Activated CD4-positive, alpha-beta T cell treated with anti-CD3 and anti-CD28 coated beads for 1 hour (primary cell): ENCODE results near the gene GIMAP8.

Source experiments
- DNase-seq: peaks from one replicate; pipeline ENCODE4 v3.0.0-alpha.2; 2020

GIMAP8 gene

DNA sequence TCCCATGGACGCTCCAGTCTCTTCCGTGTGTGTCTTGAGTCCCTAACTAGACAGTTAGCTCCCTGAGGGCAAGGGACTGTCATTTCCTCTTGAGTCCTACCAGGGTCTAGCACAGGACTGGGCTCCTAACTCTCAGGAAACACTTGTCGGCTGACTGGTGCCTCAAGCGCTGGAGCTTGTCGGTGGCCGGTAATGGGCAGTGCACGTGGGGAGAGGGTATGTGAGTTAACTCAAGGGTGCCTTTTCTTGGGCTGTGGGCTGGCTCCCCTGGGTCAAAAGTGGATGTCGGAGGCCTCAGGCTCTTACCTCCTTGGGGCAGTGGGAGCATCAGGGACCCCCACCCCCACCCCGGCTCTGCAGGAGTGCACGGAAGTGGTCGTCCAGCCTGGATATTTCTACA is 38.4 kb upstream of the GIMAP8 start:
- no peak for DNase-seq

GRCh38 chr7:150412518-150413488 is 37.6 kb upstream of the GIMAP8 start:
- DNase-seq: no peak

GRCh38 chr7:150413640-150414081 is 36.8 kb upstream of the GIMAP8 start:
- no peak for DNase-seq

GRCh38 chr7:150415161-150416153 is 35.0 kb upstream of the GIMAP8 start:
- DNase-seq: no peak

- DNase-seq: no peak
Measured at GRCh38 chr7:150417239-150417638, 33.2 kb upstream of the GIMAP8 start.

- no peak for DNase-seq
Measured at GRCh38 chr7:150417863-150418262, 32.6 kb upstream of the GIMAP8 start.

DNA sequence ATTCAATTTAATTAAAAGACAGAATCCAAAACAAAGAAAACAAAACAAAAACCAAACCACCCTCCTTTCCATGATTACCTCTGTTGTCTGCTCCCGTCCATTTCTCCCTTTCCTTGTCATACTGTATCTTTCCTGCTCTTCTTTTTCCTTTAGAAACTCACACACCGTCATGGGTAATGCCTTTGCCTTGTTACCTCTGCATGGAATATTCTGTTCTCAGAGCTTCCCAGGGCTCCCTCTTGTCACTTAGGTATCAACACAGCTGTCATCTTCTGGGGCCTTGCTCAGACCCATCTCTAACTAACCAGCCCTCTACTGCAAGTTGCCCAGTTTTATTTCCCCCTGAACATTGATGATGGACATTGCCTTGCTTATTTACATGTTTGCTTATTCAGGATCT is 30.2 kb upstream of the GIMAP8 start:
- DNase-seq: no peak

DNA sequence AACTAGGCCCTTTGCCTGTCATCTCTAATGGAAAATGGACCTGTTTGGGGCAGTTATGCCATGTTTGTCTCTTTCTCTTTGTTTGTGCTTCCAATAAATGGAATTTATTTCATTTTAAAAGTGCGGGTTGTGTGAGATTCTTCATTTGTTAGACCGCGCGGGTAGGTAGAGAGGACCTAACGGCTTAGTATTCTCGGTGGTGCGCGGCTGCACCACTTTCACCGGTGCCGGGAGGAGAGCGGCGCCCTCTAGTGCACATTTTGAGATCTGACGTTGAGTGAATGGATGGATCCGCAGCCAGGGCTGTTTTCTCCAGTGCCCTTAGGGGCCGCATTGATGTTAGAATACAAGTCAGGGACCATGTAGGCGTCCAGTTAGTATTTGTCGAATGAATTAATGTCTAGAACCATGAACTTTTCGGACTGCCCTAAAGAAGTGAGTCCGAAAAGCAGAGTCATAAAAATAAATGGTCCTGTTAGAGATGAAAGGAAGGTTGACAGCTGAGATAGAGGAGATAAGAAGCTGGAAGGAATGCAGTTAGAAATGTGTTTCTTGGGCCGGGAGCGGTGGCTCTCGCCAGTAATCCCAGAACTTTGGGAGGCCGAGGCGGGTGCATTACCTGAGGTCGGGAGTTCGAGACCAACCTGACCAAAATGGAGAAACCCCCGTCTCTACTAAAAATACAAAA is 29.3 kb upstream of the GIMAP8 start:
- DNase-seq: peak; percentile 78

DNA sequence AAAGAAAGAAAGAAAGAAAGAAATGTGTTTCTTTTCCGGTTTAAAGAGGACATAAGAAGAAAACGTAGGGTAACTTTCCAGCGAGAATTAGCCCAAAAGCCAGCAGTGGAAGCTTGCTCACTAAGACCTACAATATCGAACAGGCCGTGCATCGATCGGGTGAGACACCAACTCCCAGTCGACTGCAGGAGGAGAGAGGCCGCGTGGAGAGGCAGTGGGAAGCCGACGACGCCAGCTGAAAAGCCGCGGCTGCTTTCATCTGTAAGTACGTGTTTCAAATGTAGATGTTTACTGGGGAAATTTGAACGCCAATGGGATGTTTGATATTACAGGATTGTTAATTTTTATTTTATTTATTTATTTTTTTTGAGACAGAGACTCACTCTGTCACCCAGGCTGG is 28.6 kb upstream of the GIMAP8 start:
- no peak for DNase-seq

DNA sequence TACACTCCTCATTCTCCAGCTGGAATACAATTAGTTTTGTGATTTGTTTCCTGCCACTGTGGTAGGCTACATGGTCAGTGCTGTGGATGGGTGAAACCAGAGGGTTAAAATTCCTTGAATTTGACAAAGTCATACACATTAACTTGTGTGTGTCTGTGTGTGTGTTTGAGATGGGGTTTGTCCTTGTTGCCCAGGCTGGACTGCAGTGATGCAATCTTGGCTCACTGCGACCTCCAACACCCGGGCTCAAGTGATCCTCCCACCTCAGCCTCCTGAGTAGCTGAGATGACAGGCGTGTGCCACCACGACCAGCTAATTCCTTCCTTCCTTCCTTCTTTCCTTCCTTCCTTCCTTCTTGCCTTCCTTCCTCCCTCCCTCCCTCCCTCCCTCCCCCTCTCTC is 24.8 kb upstream of the GIMAP8 start:
- no peak for DNase-seq

DNA sequence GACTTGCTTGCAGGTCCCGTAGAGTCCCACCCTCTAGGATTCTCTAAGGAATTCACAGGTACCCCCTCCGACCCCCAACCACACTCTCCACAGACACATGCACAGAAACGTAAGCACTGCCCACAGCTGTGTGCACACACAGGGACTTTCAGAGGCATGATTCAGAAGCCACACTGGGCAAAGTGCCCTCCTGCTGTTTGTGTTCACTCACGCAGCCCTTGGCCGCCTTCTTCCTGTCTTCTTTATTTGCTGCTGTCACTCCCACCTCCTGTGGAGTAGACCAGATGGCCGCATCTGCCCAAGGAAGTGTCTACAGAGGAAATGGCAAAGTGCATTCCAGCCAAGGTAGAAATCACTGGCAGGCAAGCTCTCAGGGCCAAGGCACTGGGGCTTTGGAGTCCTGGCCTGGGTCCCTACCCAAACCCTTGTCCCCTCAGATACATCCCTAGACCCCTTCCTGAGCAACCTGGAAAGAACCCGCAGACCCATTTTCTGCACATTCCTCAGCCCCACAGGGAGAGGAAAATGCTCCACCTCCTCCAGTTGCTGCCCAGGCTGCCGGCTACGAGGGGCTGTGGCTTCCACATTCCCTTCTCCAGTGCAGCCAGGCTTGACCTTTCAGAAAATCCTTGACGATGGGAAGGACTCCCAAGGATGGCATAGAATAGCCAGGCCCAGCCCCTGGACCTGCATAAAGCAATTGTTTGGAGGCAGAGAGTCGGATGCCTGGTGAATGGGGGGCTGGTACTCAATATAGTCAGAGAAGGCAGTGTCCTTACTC is 21.6 kb upstream of the GIMAP8 start:
- DNase-seq: no peak

- DNase-seq: no peak
Measured at GRCh38 chr7:150429699-150430098, 20.7 kb upstream of the GIMAP8 start.

- DNase-seq: no peak
Measured at GRCh38 chr7:150430465-150431085, 19.9 kb upstream of the GIMAP8 start.

DNA sequence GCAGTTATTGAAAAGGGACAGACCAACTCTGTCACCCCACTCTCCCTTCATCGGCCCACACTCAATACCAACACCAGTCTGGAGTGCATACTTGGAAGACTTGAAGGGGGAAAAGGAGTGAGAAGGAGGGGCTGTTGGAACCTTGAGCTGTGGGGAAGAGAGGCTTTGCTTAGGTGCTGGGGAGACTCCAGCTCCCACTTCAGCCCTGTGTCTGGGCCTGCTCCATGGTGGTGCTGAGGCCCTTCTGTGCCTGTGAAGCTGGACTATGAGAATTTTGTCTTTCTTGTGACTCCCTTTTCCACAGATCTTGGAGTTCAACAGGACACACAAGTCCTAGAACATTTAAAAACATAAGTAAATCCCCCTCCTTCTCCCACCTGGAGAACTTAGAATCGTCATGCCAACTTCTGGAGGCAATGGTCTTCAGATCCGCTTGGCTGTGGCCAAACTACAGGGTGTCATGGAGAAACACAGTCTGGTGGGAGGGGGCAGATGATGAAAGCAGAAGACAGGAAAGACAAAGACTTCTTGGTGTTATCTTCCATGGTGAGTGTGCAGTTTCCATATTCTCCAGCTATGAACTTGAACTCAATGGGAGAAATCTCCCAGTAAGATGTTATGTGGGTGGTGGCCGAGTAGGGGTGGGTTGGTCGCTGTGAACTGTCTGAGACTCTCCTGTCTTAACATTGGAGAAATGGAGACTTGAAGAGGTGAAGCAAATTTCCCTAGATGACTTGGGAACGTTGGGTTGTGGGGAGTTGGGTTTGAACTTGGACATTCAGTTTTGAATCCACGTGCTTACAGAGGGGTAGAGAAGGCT is 18.4 kb upstream of the GIMAP8 start:
- DNase-seq: no peak

DNA sequence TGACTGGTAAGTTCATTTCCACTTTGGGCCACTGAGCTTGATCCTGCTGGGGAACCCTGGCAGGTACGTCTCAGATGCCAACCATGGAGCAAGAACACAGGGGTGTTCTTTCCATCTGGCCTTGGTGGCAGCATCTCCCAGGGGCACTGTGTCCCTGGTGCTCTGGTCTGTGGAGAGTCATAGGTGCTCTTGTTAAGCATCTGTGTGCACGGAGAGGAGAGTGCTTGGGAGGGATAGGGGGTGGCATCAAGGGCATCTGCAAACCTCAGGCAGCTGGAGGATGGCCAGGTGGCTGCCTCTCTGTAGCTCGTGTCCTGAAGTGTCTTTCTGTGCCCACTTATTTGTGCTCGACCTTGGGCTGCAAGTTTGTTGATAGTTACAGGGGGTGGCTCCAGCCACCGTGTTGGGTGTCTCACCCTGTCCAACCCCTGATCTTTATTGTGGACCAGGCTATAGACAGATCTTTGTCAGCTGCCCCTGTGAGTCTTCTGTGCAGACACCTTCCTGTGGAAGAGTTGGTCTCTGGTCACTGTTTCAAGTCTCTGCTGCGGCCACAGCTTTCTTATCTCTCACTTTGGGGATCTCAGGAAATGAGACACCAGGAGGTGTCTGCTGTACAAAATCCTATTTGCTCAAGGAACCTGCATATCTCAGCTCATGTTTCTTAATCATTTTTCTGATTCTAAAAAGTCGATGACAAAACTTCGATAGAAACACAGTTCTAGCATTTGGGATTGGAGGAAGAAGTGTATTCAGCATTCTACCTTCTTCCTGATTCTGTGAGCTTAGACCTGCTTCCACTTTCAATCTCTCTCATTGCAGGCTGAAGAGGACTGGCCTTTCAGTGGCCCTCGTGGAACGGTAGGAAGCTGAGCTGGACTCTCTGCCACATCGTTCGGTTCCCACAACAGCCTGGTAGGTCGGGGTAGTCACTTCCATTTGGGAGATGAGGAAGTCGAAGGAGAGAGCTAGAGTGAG is 17.2 kb upstream of the GIMAP8 start:
- DNase-seq: no peak

- no peak for DNase-seq
Measured at GRCh38 chr7:150434240-150434639, 16.2 kb upstream of the GIMAP8 start.

- no peak for DNase-seq
Measured at GRCh38 chr7:150435047-150435389, 15.4 kb upstream of the GIMAP8 start.

GRCh38 chr7:150435390-150436073 is 14.9 kb upstream of the GIMAP8 start:
- no peak for DNase-seq

GRCh38 chr7:150439967-150440366 is 10.5 kb upstream of the GIMAP8 start:
- DNase-seq: no peak
